T-helper 2 cell treated with Interferon-gamma antibody and Interleukin-4, amounts not matched to agents 100 ng/mL and 5 ng/mL, for 36 hours (primary cell): ENCODE measurements around the gene SNCAIP. TPM values are rescaled to one million over a fixed set of nuclear protein-coding genes. Genes with fewer than 3 reads are reported as not detected.
"Not testable (repeated sequence)": the region's sequence is repeated elsewhere in the genome, so short reads cannot be mapped to it uniquely, and the experiment has no call there.

Experiments used
- intact Hi-C: fragments of 100-400 bp; cut with micrococcal nuclease; formaldehyde crosslinking; loops from one replicate; pipeline ENCODE4 v1.15.1; 2023
- total RNA-seq: library from RNA; stranded (reverse); gene quantifications from 2 replicates; pipeline ENCODE4 v1.2.3, GENCODE V29; 2022

The SNCAIP gene
- total RNA-seq, 1 donor from 2014 or later: not detected

DNA sequence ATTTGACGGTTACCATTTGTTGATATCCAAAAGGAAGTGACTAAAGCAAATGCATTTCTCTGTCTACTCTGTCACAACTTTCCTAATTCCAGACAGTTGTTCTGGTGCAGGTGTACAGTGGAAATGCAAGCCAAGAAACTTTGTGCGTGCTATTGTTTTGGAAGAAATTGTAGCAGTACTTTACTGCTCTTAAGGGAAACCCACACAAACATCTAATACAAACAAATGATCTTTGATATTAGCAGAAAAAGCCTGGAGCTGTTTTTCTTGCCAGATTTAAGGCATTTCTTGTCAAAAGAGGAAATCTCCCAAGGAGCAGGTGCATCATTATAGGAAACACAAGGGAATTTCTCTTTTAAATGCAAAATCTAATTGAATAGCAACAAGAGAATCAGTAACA, 2.0 kb downstream of the SNCAIP start:
- intact Hi-C loops: no loop called here

- intact Hi-C loops: no loop called here
Observed at GRCh38 chr5:122315521-122315920, 3.5 kb downstream of the SNCAIP start.

DNA sequence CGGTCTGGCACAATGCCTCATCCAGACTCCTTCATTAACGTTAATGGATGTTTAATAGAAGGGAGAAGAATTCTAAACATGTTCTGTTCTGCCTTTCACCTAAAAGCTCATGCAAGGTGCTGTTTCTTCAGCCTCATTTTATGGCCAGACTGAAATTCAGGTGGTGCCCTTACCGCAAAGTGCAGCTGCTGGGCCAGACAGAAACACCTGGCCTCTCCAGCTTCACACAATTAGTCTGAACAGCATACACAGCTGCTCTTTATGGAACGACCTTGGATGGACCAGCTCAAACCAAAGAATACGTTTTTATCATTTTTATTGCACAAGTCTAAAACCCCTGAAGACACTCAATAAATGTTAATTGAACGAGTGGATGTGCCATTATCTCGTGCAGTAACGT, 4.6 kb downstream of the SNCAIP start:
- intact Hi-C loops: no loop called here

DNA sequence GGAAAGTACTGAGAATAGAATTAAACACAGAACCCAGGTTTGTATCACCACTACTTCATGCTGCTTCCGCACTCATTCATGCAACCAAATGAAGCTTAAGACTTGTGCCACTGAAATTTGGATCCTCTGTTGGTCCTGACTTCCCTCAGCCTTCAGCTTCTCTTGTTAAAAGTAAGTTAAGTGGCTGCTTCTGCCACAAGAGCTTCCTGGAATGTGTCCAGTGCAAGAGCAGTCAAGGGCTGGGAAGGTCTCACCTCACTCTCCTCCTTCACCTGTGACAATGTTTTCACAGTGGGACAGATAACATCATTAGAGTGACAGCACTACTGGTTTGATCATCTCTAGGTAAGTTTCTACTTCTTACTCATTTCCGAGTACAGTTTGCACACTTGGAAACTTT, 7.9 kb downstream of the SNCAIP start:
- intact Hi-C loops: no loop called here

- intact Hi-C loops: no loop called here
Observed at GRCh38 chr5:122321921-122322320, 9.9 kb downstream of the SNCAIP start.

DNA sequence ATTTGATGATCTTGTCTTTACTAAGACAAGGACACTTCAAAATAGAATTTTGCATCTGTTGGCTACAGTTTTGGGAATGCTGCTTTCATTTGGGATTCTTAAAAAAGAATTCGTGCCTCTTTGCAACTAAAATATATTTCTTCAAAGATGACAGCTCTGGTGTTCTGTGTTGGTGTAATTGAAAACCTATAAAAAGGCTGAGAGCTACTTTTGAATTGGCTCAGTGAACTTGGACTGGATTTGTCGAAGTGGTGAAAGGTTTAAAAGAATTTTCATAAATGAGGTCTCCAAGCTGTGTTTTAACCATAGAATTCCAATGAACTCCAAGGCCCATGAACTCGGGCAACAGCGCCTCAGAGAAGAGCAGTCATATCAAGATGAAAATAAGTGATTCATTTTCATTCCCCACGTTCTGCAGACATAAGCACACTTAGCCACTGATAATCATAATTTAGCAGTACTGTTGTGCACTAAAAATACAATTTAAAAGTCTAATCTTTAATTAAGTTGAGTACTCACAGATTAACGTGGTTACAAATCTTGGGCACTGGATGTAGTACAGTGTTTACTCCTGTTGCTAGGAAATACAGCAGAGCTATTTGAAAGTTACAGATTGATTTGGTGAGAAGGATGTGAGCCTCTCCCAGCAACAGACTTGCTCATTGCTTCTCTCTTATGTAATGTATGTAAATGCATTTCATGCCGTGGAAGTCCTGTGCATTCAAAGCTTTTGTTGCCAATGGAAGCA, 10.9 kb downstream of the SNCAIP start:
- intact Hi-C loops: no loop called here

DNA sequence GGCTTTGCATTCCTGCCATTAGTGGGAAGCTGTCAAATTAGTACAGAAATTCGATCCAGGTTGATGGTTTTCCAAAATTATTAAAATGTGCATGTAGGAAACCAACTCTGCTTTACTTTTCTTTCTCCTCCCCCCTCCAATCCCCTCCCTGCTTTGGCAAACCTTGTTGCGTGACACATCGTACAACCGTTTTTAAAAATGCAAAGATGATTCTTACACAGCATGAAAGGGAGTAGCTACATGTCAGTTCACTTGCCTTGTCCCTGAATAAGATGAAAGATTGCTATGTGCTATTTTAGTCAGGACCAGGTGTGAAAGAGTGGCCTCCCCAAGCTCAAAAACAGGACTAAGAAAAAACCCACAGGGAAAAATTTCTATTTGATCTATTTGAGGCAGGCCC, 11.7 kb downstream of the SNCAIP start:
- intact Hi-C loops: no loop called here

DNA sequence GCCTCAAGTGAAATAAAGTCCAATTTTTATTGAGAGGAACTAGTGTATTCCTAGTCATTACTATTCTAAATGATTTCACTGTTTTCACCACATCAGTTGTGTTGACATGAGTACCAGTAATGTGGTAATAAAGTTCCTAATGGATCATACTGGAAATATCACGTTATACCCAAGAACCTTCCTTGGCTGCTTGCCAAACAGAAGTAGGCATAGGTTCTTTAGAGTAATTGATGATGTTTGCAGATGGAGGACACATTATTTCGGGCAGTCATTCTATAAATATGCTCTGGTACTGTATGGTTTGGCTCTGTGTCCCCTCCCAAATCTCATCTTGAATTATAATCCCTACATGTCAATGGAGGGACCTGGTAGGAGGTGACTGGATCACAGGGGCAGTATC, 15.1 kb downstream of the SNCAIP start:
- intact Hi-C loops: no loop called here

- intact Hi-C loops: no loop called here
Observed at GRCh38 chr5:122330881-122331280, 18.8 kb downstream of the SNCAIP start.

- intact Hi-C loops: no loop called here
Observed at GRCh38 chr5:122332599-122333555, 20.8 kb downstream of the SNCAIP start.

GRCh38 chr5:122333564-122333963, 21.5 kb downstream of the SNCAIP start:
- intact Hi-C loops: no loop called here

DNA sequence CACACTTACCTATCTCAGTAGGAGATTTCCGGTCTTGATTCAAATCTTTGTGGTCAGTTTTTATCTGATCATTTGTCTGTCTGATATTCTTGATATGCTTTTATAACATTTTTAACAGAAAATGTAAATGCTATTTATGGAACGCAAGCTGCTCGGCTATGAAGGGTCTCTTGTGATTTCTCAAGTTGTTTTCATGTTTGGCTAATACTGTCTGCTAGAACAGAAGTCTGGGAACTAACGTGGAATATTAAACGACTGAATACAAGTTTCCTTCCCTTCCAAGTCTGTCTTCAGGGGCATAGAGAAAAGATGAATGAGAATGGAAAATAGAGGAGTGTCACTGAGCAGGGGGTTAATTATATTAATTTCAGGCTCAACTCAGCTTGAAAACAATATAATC, 27.6 kb downstream of the SNCAIP start:
- intact Hi-C loops: no loop called here

DNA sequence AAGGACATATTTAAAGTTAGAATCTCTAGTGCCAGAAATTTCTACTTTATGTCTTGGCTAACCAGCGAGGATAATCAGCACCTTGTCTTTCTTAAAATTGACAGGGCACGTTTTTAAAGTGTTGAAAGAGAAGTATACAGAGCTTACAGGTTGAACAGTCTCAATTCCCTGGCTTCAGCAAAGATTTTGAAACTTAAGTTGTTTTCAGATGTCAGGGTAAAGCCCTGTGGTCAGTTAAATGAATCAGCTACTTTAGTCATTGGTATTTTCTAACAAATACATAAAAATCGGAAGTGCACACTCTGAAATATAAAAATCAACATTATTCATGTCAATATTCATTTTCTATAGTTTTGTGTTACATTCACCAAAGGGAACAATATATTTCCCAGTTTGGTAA, 29.1 kb downstream of the SNCAIP start:
- intact Hi-C loops: no loop called here

GRCh38 chr5:122342256-122342655, 30.2 kb downstream of the SNCAIP start:
- intact Hi-C loops: no loop called here

GRCh38 chr5:122346897-122347581, 35.0 kb downstream of the SNCAIP start:
- intact Hi-C loops: no loop called here

GRCh38 chr5:122350496-122350895, 38.5 kb downstream of the SNCAIP start:
- intact Hi-C loops: no loop called here

DNA sequence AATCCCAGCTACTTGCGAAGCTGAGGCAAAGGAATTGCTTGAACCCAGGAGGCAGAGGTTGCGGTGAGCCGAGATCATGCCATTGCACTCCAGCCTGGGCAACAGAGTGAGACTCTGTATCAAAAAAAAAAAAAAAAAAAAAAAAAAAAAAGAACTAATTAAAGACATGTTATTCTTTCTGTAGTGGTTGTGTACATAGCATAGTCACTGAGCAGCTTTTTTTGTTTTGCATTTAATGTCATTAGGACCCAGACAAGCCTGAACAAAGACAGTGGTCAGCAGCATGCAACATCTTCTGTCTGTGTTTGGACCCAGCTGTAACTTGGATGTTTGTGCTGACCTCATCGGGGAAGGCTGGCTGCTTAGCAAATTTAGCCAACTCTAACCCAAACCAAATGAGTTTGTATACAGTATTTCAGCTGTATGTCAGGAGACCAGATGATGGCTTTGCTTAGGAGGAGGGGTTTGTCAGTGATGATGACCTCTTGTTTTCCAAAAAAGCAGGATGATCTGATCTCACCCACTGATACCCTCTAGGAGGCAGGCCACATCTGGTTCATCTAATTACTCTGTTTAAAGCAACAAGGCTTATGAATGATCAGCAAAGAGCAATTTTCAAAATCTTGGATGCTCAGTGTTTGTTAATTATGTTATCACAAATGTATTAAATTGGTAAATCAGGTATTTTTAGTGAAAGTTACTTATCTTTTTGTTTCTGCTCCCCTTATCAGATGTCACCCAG, 39.5 kb downstream of the SNCAIP start:
- intact Hi-C loops: no loop called here

- intact Hi-C loops: no loop called here
Observed at GRCh38 chr5:122352331-122352730, 40.3 kb downstream of the SNCAIP start.

DNA sequence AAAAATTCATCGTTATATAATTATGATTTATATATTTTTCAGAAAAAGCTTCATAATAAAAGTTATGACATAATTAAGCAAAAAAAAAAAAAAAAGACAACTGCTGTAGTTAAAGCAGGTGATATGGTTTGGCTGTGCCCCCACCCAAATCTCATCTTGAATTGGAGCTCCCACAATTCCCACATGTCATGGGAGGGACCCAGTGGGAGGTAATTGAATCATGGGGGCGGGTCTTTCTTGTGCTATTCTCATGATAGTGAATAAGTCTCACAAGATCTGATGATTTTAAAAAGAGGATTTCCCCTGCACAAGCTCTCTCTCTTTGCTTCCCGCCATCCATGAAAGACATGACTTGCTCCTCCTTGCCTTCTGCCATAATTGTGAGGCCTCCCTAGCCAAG, 41.3 kb downstream of the SNCAIP start:
- intact Hi-C loops: not testable (repeated sequence)

- intact Hi-C loops: no loop called here
Observed at GRCh38 chr5:122354293-122354692, 42.3 kb downstream of the SNCAIP start.

GRCh38 chr5:122355324-122355723, 43.3 kb downstream of the SNCAIP start:
- intact Hi-C loops: no loop called here
